HepG2 (cell line): ENCODE results near the gene CDH13. TPM values are rescaled to one million over a fixed set of nuclear protein-coding genes. Genes with fewer than 3 reads are reported as not detected.

Experiments
- ATAC-seq: fragments of 200-7000 bp; cut with Tn5 transposase; 3 replicates; pipeline ENCODE4 v1.9.1; 2020; ENCODE audit warnings: mild to moderate bottlenecking, moderate library complexity
- BruUV-seq: library from RNA; stranded (reverse); fragments of 400-500 nt; replicated peaks from 2 replicates; lab custom pipeline; 2021; lab: Mats Ljungman, UMichigan
- CTCF ChIA-PET: fragments of 300-600 bp; formaldehyde crosslinking; extraction: SDS; loops from one replicate; lab custom pipeline; 2021; ENCODE audit warnings: low total read pairs, inconsistent platforms, low intra/inter-chr PET ratio; lab: Yijun Ruan, JAX
- POLR2A ChIA-PET: fragments of 350-600 bp; sonication (Branson Sonifier 250); formaldehyde crosslinking; loops from one replicate; lab custom pipeline; 2020; ENCODE audit warnings: antibody characterized with exemption, inconsistent platforms; lab: Yijun Ruan, JAX
- DNase-seq: peaks from one replicate; pipeline ENCODE4 v3.0.0-alpha.2; 2015; ENCODE audit warnings: low spot score
- FAIRE-seq: peaks from 3 replicates; lab custom pipeline; 2011; peaks lifted over from hg19 to GRCh38; lab: Jason Lieb, UNC
- H2AFZ ChIP-seq: one replicate; pipeline ENCODE4 v1.6.1; 2011; ENCODE audit warnings: low read length, inconsistent platforms
- H3K27ac ChIP-seq: fragments of 300-600 bp; 3 replicates; pipeline ENCODE4 v1.8.0; 2011; ENCODE audit warnings: mixed run types, mild to moderate bottlenecking, mixed read lengths, low read length, inconsistent platforms; ENCODE audit not compliant: insufficient read depth; ENCODE audit errors: extremely low read length
- H3K27me3 ChIP-seq, 2 experiments: fragments of 200-600 bp in 1 of 2; 2 replicates in 1 of 2; 3 replicates in 1 of 2; pipeline versions ENCODE4 v1.6.0 to v1.8.0; 2011; ENCODE audit warnings: low read length in 2 of 2, mild to moderate bottlenecking in 2 of 2, moderate library complexity in 2 of 2, inconsistent platforms in 1 of 2; ENCODE audit not compliant: insufficient read depth in 2 of 2, control insufficient read depth in 1 of 2
- H3K36me3 ChIP-seq, 2 experiments: fragments of 200-600 bp in 1 of 2; replicated peaks in 1 of 2; 2 replicates in 1 of 2; 3 replicates in 1 of 2; pipeline versions ENCODE4 v1.5.1 to v1.8.0; 2011; ENCODE audit warnings: low read length in 2 of 2, inconsistent platforms in 1 of 2; ENCODE audit not compliant: insufficient read depth in 2 of 2, control insufficient read depth in 1 of 2
- H3K4me1 ChIP-seq: 2 replicates; pipeline ENCODE4 v1.5.1; 2012; ENCODE audit warnings: low read length, inconsistent platforms; ENCODE audit not compliant: insufficient read depth
- H3K4me2 ChIP-seq: 2 replicates; pipeline ENCODE4 v1.6.0; 2011; ENCODE audit warnings: low read depth, low read length, inconsistent platforms
- H3K4me3 ChIP-seq, 3 experiments: fragments of 200-600 bp in 1 of 3; sonication (generic), shearing (Covaris generic) in 1 of 3; replicated peaks in 1 of 3; 2 replicates each; pipeline ENCODE4 v1.5.1; 2011 to 2016; ENCODE audit warnings: low read length in 3 of 3, inconsistent platforms in 2 of 3, low read depth in 2 of 3, mild to moderate bottlenecking in 2 of 3, control low read depth in 1 of 3, mixed read lengths in 1 of 3; ENCODE audit not compliant: insufficient read depth in 1 of 3
- H3K79me2 ChIP-seq: one replicate; pipeline ENCODE4 v1.6.1; 2011; ENCODE audit warnings: low read length, inconsistent platforms; ENCODE audit not compliant: insufficient read depth
- H3K9ac ChIP-seq: 2 replicates; pipeline ENCODE4 v1.6.0; 2011; ENCODE audit warnings: mild to moderate bottlenecking, low read depth, low read length, inconsistent platforms; ENCODE audit not compliant: insufficient read depth
- H3K9me3 ChIP-seq: 2 replicates; pipeline ENCODE4 v1.5.1; 2012; ENCODE audit warnings: mild to moderate bottlenecking, low read length
- H4K20me1 ChIP-seq: 2 replicates; pipeline ENCODE4 v1.6.0; 2011; ENCODE audit warnings: inconsistent platforms, mild to moderate bottlenecking, low read length, moderate library complexity; ENCODE audit not compliant: insufficient read depth
- ATF7 ChIP-seq, 2 experiments: fragments of 450-650 bp in 1 of 2; sonication (generic) in 1 of 2; formaldehyde crosslinking in 1 of 2; IDR thresholded peaks; 2 replicates each; pipeline versions ENCODE4 v1.4.0 to v1.6.1; 2016 to 2020; ENCODE audit warnings: antibody characterized with exemption in 1 of 2, mild to moderate bottlenecking in 1 of 2, missing genetic modification reagents in 1 of 2
- THAP8 ChIP-seq: sonication (generic); formaldehyde crosslinking; IDR thresholded peaks from 2 replicates; pipeline ENCODE4 v1.5.1; 2020; ENCODE audit warnings: missing genetic modification reagents, mild to moderate bottlenecking, borderline replicate concordance
- ZFP62 ChIP-seq: sonication (generic); formaldehyde crosslinking; IDR thresholded peaks from 2 replicates; pipeline ENCODE4 v1.4.0; 2020; ENCODE audit warnings: missing genetic modification reagents
- ZNF496 ChIP-seq: sonication (generic); formaldehyde crosslinking; IDR thresholded peaks from 2 replicates; pipeline ENCODE4 v1.8.1; 2023; ENCODE audit warnings: mild to moderate bottlenecking, moderate library complexity, missing genetic modification reagents; ENCODE audit not compliant: insufficient replicate concordance
- ZNF563 ChIP-seq: sonication (generic); formaldehyde crosslinking; IDR thresholded peaks from 2 replicates; pipeline ENCODE4 v1.8.0; 2022; ENCODE audit warnings: mild to moderate bottlenecking, moderate library complexity, missing genetic modification reagents
- ZNF775 ChIP-seq: sonication (generic); formaldehyde crosslinking; IDR thresholded peaks from 2 replicates; pipeline ENCODE4 v1.4.0; 2020; ENCODE audit warnings: missing genetic modification reagents, mild to moderate bottlenecking, moderate library complexity, borderline replicate concordance
- WGBS: methylation state at CpG from one replicate; pipeline ENCODE4 v1.1.6; 2017; ENCODE audit warnings: low lambda C conversion rate; 5-methylcytosine and 5-hydroxymethylcytosine counted together
- in situ Hi-C: cut with HindIII; loops from 2 replicates; pipeline ENCODE4 v1.10.0; 2017; ENCODE audit warnings: low pct_unique_long_range_greater_than_20kb; ENCODE audit not compliant: extremely low pct_ligation_motif_present
- intact Hi-C: fragments of 100-400 bp; cut with micrococcal nuclease; formaldehyde crosslinking; loops from one replicate; pipeline ENCODE4 v1.10.0; 2022; ENCODE audit not compliant: unreplicated experiment
- polyA plus RNA-seq, 8 experiments: library from polyadenylated mRNA; depleted of rRNA in 3 of 8; stranded (reverse) in 7 of 8; unstranded in 1 of 8; fragments of >200 nt; fragmentation: Illumina TruSeq in 4 of 8; extraction: Trizol in 4 of 8; gene quantifications; 2 replicates each; pipeline versions ENCODE4 v1.2.1 to v1.2.3, GENCODE V29; 2011 to 2016; ENCODE audit warnings: low read depth in 4 of 8, missing spikeins in 1 of 8, mixed read lengths in 1 of 8; ENCODE audit not compliant: insufficient read depth in 1 of 8
- total RNA-seq, 5 experiments: library from RNA; depleted of rRNA; stranded (reverse); fragments of >200 nt; fragmentation: Illumina TruSeq; extraction: Trizol; gene quantifications; 2 replicates each; pipeline ENCODE4 v1.2.3, GENCODE V29; 2016; ENCODE audit warnings: low read depth in 1 of 5

The CDH13 gene
- total and polyA plus RNA-seq, 2 of the 13 experiments (the other 11 are each of a cell fraction or from before 2014, with no cell fraction given), result not detected

- TF ChIP-seq ZNF496 (CRISPR knock-in tag) (no peak), ZFP62 (CRISPR knock-in tag) (no peak), ZNF775 (CRISPR knock-in tag) (no peak), THAP8 (no peak)
These were observed 233.3 kb downstream of the CDH13 start (continued) for GRCh38 chr16:82860071-82860470.

- in situ Hi-C loops, result no loop called here
- intact Hi-C loops, result no loop called here
- Histone ChIP-seq H4K20me1 (no peaks in the 10 kb centered on the region), H2AFZ (no peak overlapping the region), H3K27ac (no peak overlapping the region), H3K27me3 (no peaks in the 10 kb centered on the region), H3K36me3 (no peaks in the 10 kb centered on the region), H3K9ac (no peak overlapping the region), H3K4me3 (no peak overlapping the region), H3K9me3 (peaks cover 84% of the 10 kb centered on the region), H3K4me2 (no peak overlapping the region), H3K4me1 (no peaks in the 10 kb centered on the region), H3K79me2 (no peaks in the 10 kb centered on the region)
- 8% methylated on average over 1 of the region's 1 CpG for WGBS
- FAIRE-seq (no peak), ATAC-seq (no peak), DNase-seq (no peak)
- no TSS peak for BruUV-seq
- POLR2A ChIA-PET, result no interaction called here
- no peak for TF ChIP-seq ZNF563 (CRISPR knock-in tag)
- TF ChIP-seq ATF7 (IDR thresholded peaks at IDR 0.05), result no peak
- no peak for TF ChIP-seq ATF7 (CRISPR knock-in tag; IDR thresholded peaks at IDR 0.05)
- CTCF ChIA-PET, result no interaction called here
These were observed 235.3 kb downstream of the CDH13 start for GRCh38 chr16:82862057-82862456.
